ENCODE measurements around the gene ZNF618. TPM values are rescaled to one million over a fixed set of nuclear protein-coding genes. Genes with fewer than 3 reads are reported as not detected.

Gene ZNF618
- polyA plus RNA-seq, 3 donors from 2014 or later: 1.4 to 4.1 (median 3.9) TPM

GRCh38 chr9:113872485-113873143 is 3.5 kb upstream of the ZNF618 start:
- DNase-seq: no peak
- H3K4me3 Mint-ChIP-seq: no peak overlapping the region
- H3K27ac Mint-ChIP-seq: no peak overlapping the region

DNA sequence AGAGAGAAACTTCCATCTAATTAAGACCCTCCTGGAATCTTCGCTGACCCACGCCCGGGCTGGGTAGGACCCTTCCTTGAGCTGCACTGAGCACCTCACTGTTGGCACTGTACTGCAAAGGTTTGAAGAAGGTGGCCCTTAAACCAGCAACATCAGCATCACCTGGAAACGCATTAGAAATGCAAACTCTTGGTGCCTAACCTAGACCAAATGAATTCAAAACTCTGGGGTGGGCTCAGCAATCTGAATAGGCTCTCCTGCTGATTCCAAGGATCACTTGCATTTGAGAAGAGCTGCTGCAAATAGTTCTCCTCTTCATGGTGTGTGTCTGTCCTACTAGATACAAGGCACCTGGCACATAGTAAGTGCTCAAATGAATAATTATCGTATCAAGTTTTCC is 2.7 kb upstream of the ZNF618 start:
- H3K27ac Mint-ChIP-seq: no peak overlapping the region
- peaks cover 0 to 2% (median 1%) of the 10 kb centered on the region in 3 donors for H3K27me3 Mint-ChIP-seq (ENCODE audit: low read depth in 3 of 3)
- H3K36me3 Mint-ChIP-seq: no peaks in the 10 kb centered on the region
- peak overlapping the region in 2 of 5 donors; percentile 5 to 11 for H3K4me3 Mint-ChIP-seq
- DNase-seq: no peak
- H3K9me3 Mint-ChIP-seq: no peaks in the 10 kb centered on the region
- H3K4me1 Mint-ChIP-seq: peaks cover 8 to 14% of the 10 kb centered on the region in 2 donors

More at GRCh38 chr9:113872485-113873143, 3.5 kb upstream of the ZNF618 start:
- Mint-ChIP-seq H3K36me3 (no peaks in the 10 kb centered on the region), H3K9me3 (no peaks in the 10 kb centered on the region), H3K4me1 (peaks cover 6 to 12% of the 10 kb centered on the region in 2 donors), H3K27me3 (ENCODE audit: low read depth in 3 of 3) (peaks cover 0 to 2% (median 1%) of the 10 kb centered on the region in 3 donors)

DNA sequence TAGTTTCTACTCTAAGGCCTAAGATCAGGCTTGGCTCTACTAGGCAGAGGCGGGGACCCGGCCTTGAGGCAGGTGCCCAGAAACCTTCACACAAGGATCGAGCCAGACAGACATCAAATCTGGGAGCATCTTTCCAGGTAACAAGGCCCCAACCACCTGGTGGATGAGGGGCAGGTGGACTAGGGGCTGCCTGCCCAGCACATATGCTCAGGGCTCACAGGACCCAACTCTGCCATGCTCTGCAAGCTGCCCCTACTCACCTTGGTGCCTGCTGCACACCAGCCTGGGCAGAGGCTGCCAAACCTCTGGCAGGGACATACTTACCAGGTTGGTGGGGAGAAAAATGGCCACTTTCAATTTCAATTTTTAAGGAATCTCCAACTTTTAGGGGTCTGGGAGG is 2.2 kb upstream of the ZNF618 start:
- no peak overlapping the region for H3K27ac Mint-ChIP-seq
- H3K27me3 Mint-ChIP-seq (ENCODE audit: low read depth in 3 of 3): peaks cover 0 to 2% (median 1%) of the 10 kb centered on the region in 3 donors
- H3K4me3 Mint-ChIP-seq: peak overlapping the region in 2 of 5 donors; percentile 5 to 11
- DNase-seq: no peak
- no peaks in the 10 kb centered on the region for H3K36me3 Mint-ChIP-seq
- H3K4me1 Mint-ChIP-seq: peaks cover 8 to 14% of the 10 kb centered on the region in 2 donors
- no peaks in the 10 kb centered on the region for H3K9me3 Mint-ChIP-seq

DNA sequence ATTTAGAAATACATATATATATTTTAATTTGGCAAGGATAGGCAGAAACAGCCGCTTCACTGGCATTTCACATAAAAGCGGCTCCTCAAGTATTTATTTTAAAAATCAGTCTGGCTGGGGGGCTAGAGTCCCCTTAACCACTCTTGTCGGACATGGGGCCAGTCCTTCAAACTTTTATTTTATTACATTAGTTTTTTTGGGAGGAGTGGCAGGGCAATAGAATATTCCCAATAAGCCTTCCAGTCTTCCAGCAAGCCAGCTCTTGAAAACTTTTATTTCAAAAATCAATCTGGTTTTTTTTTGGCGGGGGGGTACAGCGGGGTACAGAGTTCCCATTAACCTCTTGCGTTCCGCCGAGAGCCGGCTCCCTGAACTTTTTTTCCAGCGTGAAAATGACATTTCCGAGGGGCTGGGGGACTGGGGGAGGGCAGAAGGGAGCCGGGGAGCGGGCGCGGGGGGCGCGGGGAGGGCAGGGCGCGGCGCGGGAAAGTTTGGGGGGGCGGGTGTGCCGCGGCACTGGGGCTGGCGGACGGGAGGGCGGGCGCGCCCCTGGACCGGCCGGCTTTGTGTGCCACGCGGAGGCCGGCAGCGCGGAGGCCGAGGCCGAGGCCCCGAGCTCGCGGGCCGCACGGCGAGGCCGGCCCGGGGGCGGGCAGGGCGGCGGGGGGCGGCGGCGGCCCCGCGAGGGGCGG is 504 bp upstream of the ZNF618 start:
- H3K36me3 Mint-ChIP-seq: no peaks in the 10 kb centered on the region
- H3K4me3 Mint-ChIP-seq: peak overlapping the region; percentile 71 to 82 (median 73)

GRCh38 chr9:113876993-113877368 is 872 bp downstream of the ZNF618 start:
- peaks cover 11 to 31% of the 10 kb centered on the region in 2 donors for H3K4me1 Mint-ChIP-seq
- H3K27ac Mint-ChIP-seq: peak overlapping the region in 5 of 6 donors; percentile 77 to 93 (median 83)
- H3K27me3 Mint-ChIP-seq (ENCODE audit: low read depth in 3 of 3): peaks cover 0 to 2% (median 1%) of the 10 kb centered on the region in 3 donors

More for the DNA sequence above, 504 bp upstream of the ZNF618 start:
- H3K9me3 Mint-ChIP-seq: no peaks in the 10 kb centered on the region
- no peak for DNase-seq
- H3K4me1 Mint-ChIP-seq: peaks cover 11 to 27% of the 10 kb centered on the region in 2 donors
- H3K27me3 Mint-ChIP-seq (ENCODE audit: low read depth in 3 of 3): peaks cover 0 to 2% (median 1%) of the 10 kb centered on the region in 3 donors
- no peak overlapping the region for H3K27ac Mint-ChIP-seq

DNA sequence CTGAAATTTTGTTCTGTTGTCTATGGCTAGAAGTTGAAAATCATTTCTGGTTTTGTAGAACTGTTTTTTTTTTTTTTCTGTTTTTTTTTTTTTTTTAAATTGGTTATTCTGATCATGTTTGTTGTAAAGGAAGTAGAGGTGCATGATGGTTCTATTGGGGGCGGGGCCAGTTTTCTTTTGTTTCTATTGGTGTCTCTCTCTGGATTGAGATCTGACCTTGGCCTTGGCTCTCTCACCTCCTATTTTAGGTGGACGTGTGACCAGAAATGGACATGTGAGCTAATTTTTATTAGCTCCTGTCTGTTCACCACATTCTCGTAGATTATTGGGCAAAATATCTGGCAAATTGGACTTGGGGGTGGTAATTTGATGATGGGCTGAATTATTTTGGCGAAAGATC is 3.2 kb downstream of the ZNF618 start:
- H3K4me1 Mint-ChIP-seq: peaks cover 11 to 31% of the 10 kb centered on the region in 2 donors
- H3K27me3 Mint-ChIP-seq (ENCODE audit: low read depth in 3 of 3): peaks cover 0 to 2% (median 1%) of the 10 kb centered on the region in 3 donors
- DNase-seq: peak in 1 of 3 donors; percentile 15
- no peak overlapping the region for H3K4me3 Mint-ChIP-seq
- H3K36me3 Mint-ChIP-seq: no peaks in the 10 kb centered on the region
- peak overlapping the region in 1 of 6 donors; percentile 78 for H3K27ac Mint-ChIP-seq
- no peaks in the 10 kb centered on the region for H3K9me3 Mint-ChIP-seq

More at GRCh38 chr9:113876993-113877368, 872 bp downstream of the ZNF618 start:
- H3K9me3 Mint-ChIP-seq: no peaks in the 10 kb centered on the region
- no peaks in the 10 kb centered on the region for H3K36me3 Mint-ChIP-seq
- no peak for DNase-seq
- H3K4me3 Mint-ChIP-seq: peak overlapping the region; percentile 94 to 100 (median 95)

- Mint-ChIP-seq H3K9me3 (no peaks in the 10 kb centered on the region), H3K27me3 (ENCODE audit: low read depth in 3 of 3) (peaks cover 0 to 2% (median 1%) of the 10 kb centered on the region in 3 donors), H3K4me3 (peak overlapping the region in 1 of 5 donors; percentile 23)
Observed at GRCh38 chr9:113879911-113880310, 3.8 kb downstream of the ZNF618 start.

DNA sequence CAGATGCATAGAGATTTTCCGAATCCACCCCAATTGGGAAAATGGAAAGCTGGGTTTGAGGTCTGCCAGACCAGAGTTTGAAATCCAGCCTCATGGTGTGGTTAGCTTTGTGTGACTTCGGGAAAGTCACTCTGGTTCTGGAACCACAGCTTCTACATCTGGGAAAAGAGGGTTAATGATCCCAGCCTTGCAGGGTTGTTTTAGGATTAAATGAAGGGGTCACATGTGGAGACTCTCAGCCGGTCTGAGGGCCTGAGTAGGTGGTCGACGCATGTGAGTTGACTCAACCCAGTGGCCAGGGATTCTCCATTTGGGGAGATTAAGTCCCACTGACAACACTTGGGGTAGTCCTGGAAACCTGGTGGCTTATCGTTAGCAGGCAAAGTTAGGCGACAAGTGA is 6.1 kb downstream of the ZNF618 start:
- Mint-ChIP-seq H3K27ac (no peak overlapping the region), H3K36me3 (no peaks in the 10 kb centered on the region), H3K4me1 (peaks cover 27 to 46% of the 10 kb centered on the region in 2 donors), H3K4me3 (no peak overlapping the region), H3K9me3 (no peaks in the 10 kb centered on the region), H3K27me3 (ENCODE audit: low read depth in 3 of 3) (no peaks in the 10 kb centered on the region)
- DNase-seq: no peak

More at GRCh38 chr9:113879911-113880310, 3.8 kb downstream of the ZNF618 start:
- no peak for DNase-seq
- H3K36me3 Mint-ChIP-seq: no peaks in the 10 kb centered on the region
- peaks cover 13 to 31% of the 10 kb centered on the region in 2 donors for H3K4me1 Mint-ChIP-seq
- peak overlapping the region in 1 of 6 donors; percentile 51 for H3K27ac Mint-ChIP-seq

DNA sequence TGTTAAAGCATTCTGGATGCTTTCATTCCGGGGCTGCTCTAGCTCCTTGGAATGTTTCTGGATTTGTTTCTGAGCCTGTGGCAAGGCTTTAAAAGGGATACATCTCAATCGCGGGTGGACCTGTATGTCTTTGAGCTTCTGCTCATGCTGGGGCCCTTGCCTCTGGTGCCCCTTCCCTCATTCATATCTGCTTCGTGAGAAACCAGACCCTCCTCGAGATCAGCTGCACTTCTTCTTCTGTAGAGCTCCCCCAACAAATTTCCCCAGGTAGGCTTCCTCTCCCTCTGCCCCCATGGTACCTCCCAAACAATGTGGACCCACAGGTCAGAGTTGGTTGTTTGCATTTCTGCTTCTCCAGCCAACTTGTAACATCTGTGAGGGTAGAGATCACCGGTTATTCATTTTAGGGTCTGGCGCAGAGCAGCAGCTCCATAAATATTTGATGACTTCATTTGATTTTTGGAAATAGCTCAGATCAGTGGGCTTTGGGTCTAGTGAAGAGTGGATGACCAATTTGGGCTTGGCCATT is 6.6 kb downstream of the ZNF618 start:
- peaks cover 28 to 44% of the 10 kb centered on the region in 2 donors for H3K4me1 Mint-ChIP-seq
- no peak overlapping the region for H3K4me3 Mint-ChIP-seq
- no peaks in the 10 kb centered on the region for H3K36me3 Mint-ChIP-seq
- H3K27ac Mint-ChIP-seq: peak overlapping the region in 1 of 6 donors; percentile 26
- H3K9me3 Mint-ChIP-seq: no peaks in the 10 kb centered on the region
- no peak for DNase-seq
- H3K27me3 Mint-ChIP-seq (ENCODE audit: low read depth in 3 of 3): no peaks in the 10 kb centered on the region

GRCh38 chr9:113885183-113886025 is 9.3 kb downstream of the ZNF618 start:
- no peaks in the 10 kb centered on the region for H3K27me3 Mint-ChIP-seq (ENCODE audit: low read depth in 3 of 3)
- peak overlapping the region; percentile 78 to 89 (median 86) for H3K27ac Mint-ChIP-seq
- peak overlapping the region; percentile 81 to 90 (median 89) for H3K4me3 Mint-ChIP-seq
- peaks cover 23 to 30% of the 10 kb centered on the region in 2 donors for H3K4me1 Mint-ChIP-seq
- H3K36me3 Mint-ChIP-seq: peaks cover 0 to 4% (median 1%) of the 10 kb centered on the region in 3 donors
- no peaks in the 10 kb centered on the region for H3K9me3 Mint-ChIP-seq
- no peak for DNase-seq

DNA sequence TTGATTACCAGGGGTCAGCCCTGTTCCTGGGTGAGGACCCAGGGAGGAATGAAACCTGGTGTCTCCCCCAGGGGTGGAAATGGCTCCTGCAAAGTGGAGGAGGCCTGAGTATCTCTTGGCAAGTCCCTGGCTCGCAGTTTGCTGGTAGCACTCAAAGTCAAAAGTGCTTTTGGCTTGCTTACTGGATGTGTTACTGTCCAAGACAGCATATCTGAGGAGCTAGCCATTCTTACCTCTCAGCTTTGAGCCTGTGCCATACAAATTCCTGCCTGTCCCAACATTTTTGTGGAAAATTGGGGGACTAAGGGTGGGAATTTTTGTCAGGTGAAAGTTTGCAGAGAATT is 9.9 kb downstream of the ZNF618 start:
- Mint-ChIP-seq H3K9me3 (no peaks in the 10 kb centered on the region), H3K27me3 (ENCODE audit: low read depth in 3 of 3) (no peaks in the 10 kb centered on the region), H3K4me3 (peak overlapping the region; percentile 81 to 90 (median 89)), H3K27ac (peak overlapping the region; percentile 78 to 89 (median 86)), H3K36me3 (peaks cover 0 to 10% (median 6%) of the 10 kb centered on the region in 3 donors), H3K4me1 (peaks cover 23 to 30% of the 10 kb centered on the region in 2 donors)
- no peak for DNase-seq

DNA sequence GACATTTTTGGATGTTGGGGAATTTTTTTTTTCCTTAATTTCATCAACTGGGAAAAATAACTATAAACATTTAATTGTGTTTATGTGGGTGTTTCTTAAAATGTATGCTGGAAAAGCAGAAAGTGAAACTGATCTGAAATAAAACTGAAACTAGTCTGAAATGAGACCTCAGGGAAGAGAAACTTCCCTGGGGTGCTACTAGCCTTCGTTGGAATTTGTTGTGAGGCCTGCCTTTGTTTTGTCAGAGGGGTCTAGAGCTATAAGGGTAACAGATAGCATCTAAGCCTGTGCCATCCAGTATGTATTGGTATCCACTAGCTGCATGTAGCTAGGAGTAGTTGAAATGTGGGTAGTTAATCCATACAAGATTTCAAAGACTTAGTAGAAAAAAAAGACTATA is 10.4 kb downstream of the ZNF618 start:
- Mint-ChIP-seq H3K4me1 (peaks cover 23 to 30% of the 10 kb centered on the region in 2 donors), H3K9me3 (no peaks in the 10 kb centered on the region), H3K4me3 (peak overlapping the region; percentile 81 to 90 (median 89)), H3K36me3 (peaks cover 0 to 10% (median 6%) of the 10 kb centered on the region in 3 donors), H3K27ac (peak overlapping the region; percentile 78 to 89 (median 86)), H3K27me3 (ENCODE audit: low read depth in 3 of 3) (no peaks in the 10 kb centered on the region)
- DNase-seq: peak; percentile 20 to 28 (median 24)

GRCh38 chr9:113886933-113887332 is 10.8 kb downstream of the ZNF618 start:
- DNase-seq: peak in 2 of 3 donors; percentile 10 to 21
- H3K27ac Mint-ChIP-seq: peak overlapping the region; percentile 13 to 79 (median 57)
- no peaks in the 10 kb centered on the region for H3K27me3 Mint-ChIP-seq (ENCODE audit: low read depth in 3 of 3)
- peaks cover 0 to 10% (median 6%) of the 10 kb centered on the region in 3 donors for H3K36me3 Mint-ChIP-seq
- H3K9me3 Mint-ChIP-seq: no peaks in the 10 kb centered on the region
- peaks cover 23 to 26% of the 10 kb centered on the region in 2 donors for H3K4me1 Mint-ChIP-seq
- H3K4me3 Mint-ChIP-seq: peak overlapping the region in 4 of 5 donors; percentile 3 to 38 (median 21)

Measured in immature natural killer cell (primary cell).